GM18907 (cell line): Measurements from ENCODE around the gene POF1B.
A peak's percentile ranks its signal among the peaks of the same experiment; 100 is the strongest.

ENCODE experiments used
- ATAC-seq: cut with Tn5 transposase; IDR thresholded peaks from one replicate; pipeline ENCODE4 v1.9.1; 2021; ENCODE audit warnings: mild to moderate bottlenecking, moderate library complexity; ENCODE audit not compliant: unreplicated experiment

POF1B gene

GRCh38 chrX:85243761-85244449, 135.6 kb downstream of the POF1B start, which contains the start of the genes SATL1 and ZNF711:
Gene SATL1, minus strand, starts transcription at chrX:85243779. Its CDS starts 134,811 bp downstream, at chrX:85108968.
Gene ZNF711, plus strand, starts transcription at chrX:85243991. Its CDS starts 3,582 bp downstream, at chrX:85247573.
- ATAC-seq: peak; percentile 70

GRCh38 chrX:85243155-85243554, 136.3 kb downstream of the POF1B start:
- ATAC-seq: no peak
